Measurements from ENCODE around the gene RTEL1. TPM values are rescaled to one million over a fixed set of nuclear protein-coding genes. Genes with fewer than 3 reads are reported as not detected.

RTEL1 gene
- total RNA-seq, 1 donor from 2014 or later, result 47.5 TPM

Other genes starting within 250 kb of the RTEL1 start
- not detected in 2 replicates for gene KCNQ2, start 185.7 kb upstream of the RTEL1 start, total RNA-seq
- 1.2 and 1.6 TPM in 2 replicates for gene EEF1A2, start 159.2 kb upstream of the RTEL1 start, total RNA-seq
- 137 and 141 TPM in 2 replicates for gene PPDPF, start 137.5 kb upstream of the RTEL1 start, total RNA-seq
- gene PTK6, start 120.9 kb upstream of the RTEL1 start, total RNA-seq, result 1.2 TPM in 2 replicates
- gene SRMS, start 110.6 kb upstream of the RTEL1 start, total RNA-seq, result not detected in 2 replicates
- gene FNDC11, start 104.2 kb upstream of the RTEL1 start, total RNA-seq, result 0.27 and 0.49 TPM in 2 replicates
- 118 and 120 TPM in 2 replicates for gene HELZ2, start 84.1 kb upstream of the RTEL1 start, total RNA-seq
- 15.5 and 16.8 TPM in 2 replicates for gene GMEB2, start 31.2 kb upstream of the RTEL1 start, total RNA-seq
- 14.3 and 15.5 TPM in 2 replicates for gene STMN3, start 4.9 kb upstream of the RTEL1 start, total RNA-seq
- gene TNFRSF6B, start 38.3 kb downstream of the RTEL1 start, total RNA-seq, result not detected in 2 replicates
- gene ARFRP1, start 49.7 kb downstream of the RTEL1 start, total RNA-seq, result 67.0 and 74.5 TPM in 2 replicates
- 46.5 and 50.4 TPM in 2 replicates for gene ZGPAT, start 49.7 kb downstream of the RTEL1 start, total RNA-seq
- gene LIME1, start 78.4 kb downstream of the RTEL1 start, total RNA-seq, result 73.8 and 77.7 TPM in 2 replicates
- 66.1 and 70.4 TPM in 2 replicates for gene SLC2A4RG, start 81.5 kb downstream of the RTEL1 start, total RNA-seq
- gene ZBTB46, start 173.0 kb downstream of the RTEL1 start, total RNA-seq, result 0.54 and 0.61 TPM in 2 replicates
- not detected in 2 replicates for gene ABHD16B, start 203.2 kb downstream of the RTEL1 start, total RNA-seq
- gene TPD52L2, start 207.0 kb downstream of the RTEL1 start, total RNA-seq, result 53.8 and 53.9 TPM in 2 replicates
- 58.3 and 58.4 TPM in 2 replicates for gene DNAJC5, start 236.8 kb downstream of the RTEL1 start, total RNA-seq